Nasal cavity respiratory epithelium epithelial cell of viscerocranial mucosa (primary cell): ENCODE results near the gene BHLHE41. TPM values are rescaled to one million over a fixed set of nuclear protein-coding genes. Genes with fewer than 3 reads are reported as not detected.

ENCODE experiments used
- total RNA-seq: library from RNA; depleted of rRNA; stranded (reverse); fragments of >200 nt; gene quantifications from 2 replicates; pipeline ENCODE4 v1.2.3, GENCODE V29; 2014

BHLHE41 gene
- under 0.01 and 1.1 TPM in 2 replicates for total RNA-seq

GRCh38 chr12:26124446-26125399 is at the start of gene BHLHE41:
TSS of gene BHLHE41 (minus strand) at chr12:26125037. CDS start at chr12:26124779, 258 bp downstream.

Other genes with a start within 250 kb of the BHLHE41 start
- 22.2 and 45.9 TPM in 2 replicates for gene RASSF8, start 166.4 kb downstream of the BHLHE41 start, total RNA-seq
- gene SSPN, start 70.5 kb upstream of the BHLHE41 start, total RNA-seq, result 0.68 and 3.1 TPM in 2 replicates